ENCODE results near the gene ADH5.

ADH5 gene

GRCh38 chr4:99061048-99061700 lies 27.4 kb downstream of the ADH5 start:
- DNase-seq (ENCODE audit: extremely low spot score) = no peak
- ChIA-PET CTCF (no interaction called here), POLR2A (no interaction called here)
- TF ChIP-seq SUZ12 (IDR thresholded peaks at IDR 0.05) (no peak), NFRKB (IDR thresholded peaks at IDR 0.05) (no peak), FOXM1 (IDR thresholded peaks at IDR 0.05; ENCODE audit: borderline replicate concordance) (no peak), PKNOX1 (IDR thresholded peaks at IDR 0.05) (no peak), BHLHE40 (IDR thresholded peaks at IDR 0.05; ENCODE audit: borderline replicate concordance) (no peak), CTBP1 (IDR thresholded peaks at IDR 0.05; ENCODE audit: borderline replicate concordance) (no peak), TARDBP (IDR thresholded peaks at IDR 0.05) (no peak), L3MBTL2 (conservative IDR thresholded peaks at IDR 0.05) (no peak), FOXA1 (IDR thresholded peaks at IDR 0.05) (no peak), ZNF384 (IDR thresholded peaks at IDR 0.05) (no peak), SP1 (IDR thresholded peaks at IDR 0.05) (no peak), LEF1 (IDR thresholded peaks at IDR 0.05; ENCODE audit: borderline replicate concordance) (no peak), ARNT (IDR thresholded peaks at IDR 0.05) (no peak), ELF4 (IDR thresholded peaks at IDR 0.05) (no peak), HDGF (IDR thresholded peaks at IDR 0.05; ENCODE audit: borderline replicate concordance) (no peak), FOXK2 (IDR thresholded peaks at IDR 0.05) (no peak)

GRCh38 chr4:99059550-99059949 lies 29.0 kb downstream of the ADH5 start:
- no peak for DNase-seq (ENCODE audit: extremely low spot score)
- TF ChIP-seq ARNT (IDR thresholded peaks at IDR 0.05) = no peak
- TF ChIP-seq CTBP1 (IDR thresholded peaks at IDR 0.05; ENCODE audit: borderline replicate concordance) = no peak
- TF ChIP-seq FOXA1 (IDR thresholded peaks at IDR 0.05) = no peak
- ChIA-PET CTCF (no interaction called here), POLR2A (interaction anchor here (2.2 kb wide), 1 partner anchor 64 kb away, joined by 7 read pairs; the partner anchor contains the start of gene METAP1)

GRCh38 chr4:99058228-99058627 lies 30.4 kb downstream of the ADH5 start:
- DNase-seq (ENCODE audit: extremely low spot score) = no peak
- TF ChIP-seq FOXK2 (IDR thresholded peaks at IDR 0.05) (no peak), ARNT (IDR thresholded peaks at IDR 0.05) (no peak), PKNOX1 (IDR thresholded peaks at IDR 0.05) (no peak), BHLHE40 (IDR thresholded peaks at IDR 0.05; ENCODE audit: borderline replicate concordance) (no peak), ZNF384 (IDR thresholded peaks at IDR 0.05) (no peak), NFRKB (IDR thresholded peaks at IDR 0.05) (no peak), FOXA1 (IDR thresholded peaks at IDR 0.05) (no peak), L3MBTL2 (conservative IDR thresholded peaks at IDR 0.05) (no peak), SP1 (IDR thresholded peaks at IDR 0.05) (no peak), HDGF (IDR thresholded peaks at IDR 0.05; ENCODE audit: borderline replicate concordance) (no peak), LEF1 (IDR thresholded peaks at IDR 0.05; ENCODE audit: borderline replicate concordance) (no peak), ELF4 (IDR thresholded peaks at IDR 0.05) (no peak), FOXM1 (IDR thresholded peaks at IDR 0.05; ENCODE audit: borderline replicate concordance) (no peak), TARDBP (IDR thresholded peaks at IDR 0.05) (no peak)
- POLR2A ChIA-PET = interaction anchor here (2.2 kb wide), 1 partner anchor 63 kb away, joined by 7 read pairs; the partner anchor contains the start of gene METAP1
- CTCF ChIA-PET = no interaction called here

GRCh38 chr4:99054428-99054994 lies 34.1 kb downstream of the ADH5 start:
- TF ChIP-seq FOXK2 (IDR thresholded peaks at IDR 0.05) (no peak), TARDBP (IDR thresholded peaks at IDR 0.05) (no peak), ZNF384 (IDR thresholded peaks at IDR 0.05) (no peak), HDGF (IDR thresholded peaks at IDR 0.05; ENCODE audit: borderline replicate concordance) (no peak), FOXM1 (IDR thresholded peaks at IDR 0.05; ENCODE audit: borderline replicate concordance) (no peak), SP1 (IDR thresholded peaks at IDR 0.05) (no peak), ELF4 (IDR thresholded peaks at IDR 0.05) (no peak), L3MBTL2 (conservative IDR thresholded peaks at IDR 0.05) (no peak), LEF1 (IDR thresholded peaks at IDR 0.05; ENCODE audit: borderline replicate concordance) (no peak), ARNT (IDR thresholded peaks at IDR 0.05) (no peak), FOXA1 (IDR thresholded peaks at IDR 0.05) (no peak), SUZ12 (IDR thresholded peaks at IDR 0.05) (no peak), PKNOX1 (IDR thresholded peaks at IDR 0.05) (no peak), NFRKB (IDR thresholded peaks at IDR 0.05) (no peak), BHLHE40 (IDR thresholded peaks at IDR 0.05; ENCODE audit: borderline replicate concordance) (no peak), CTBP1 (IDR thresholded peaks at IDR 0.05; ENCODE audit: borderline replicate concordance) (no peak)
- no peak for DNase-seq (ENCODE audit: extremely low spot score)
- ChIA-PET POLR2A (no interaction called here), CTCF (no interaction called here)

- ChIA-PET POLR2A (no interaction called here), CTCF (no interaction called here)
- TF ChIP-seq BHLHE40 (IDR thresholded peaks at IDR 0.05; ENCODE audit: borderline replicate concordance) (no peak), NFRKB (IDR thresholded peaks at IDR 0.05) (no peak), SP1 (IDR thresholded peaks at IDR 0.05) (no peak), ARNT (IDR thresholded peaks at IDR 0.05) (no peak), L3MBTL2 (conservative IDR thresholded peaks at IDR 0.05) (no peak), CTBP1 (IDR thresholded peaks at IDR 0.05; ENCODE audit: borderline replicate concordance) (no peak), PKNOX1 (IDR thresholded peaks at IDR 0.05) (no peak), FOXM1 (IDR thresholded peaks at IDR 0.05; ENCODE audit: borderline replicate concordance) (no peak), ELF4 (IDR thresholded peaks at IDR 0.05) (no peak), LEF1 (IDR thresholded peaks at IDR 0.05; ENCODE audit: borderline replicate concordance) (no peak), ZNF384 (IDR thresholded peaks at IDR 0.05) (no peak), FOXA1 (IDR thresholded peaks at IDR 0.05) (no peak), SUZ12 (IDR thresholded peaks at IDR 0.05) (no peak), FOXK2 (IDR thresholded peaks at IDR 0.05) (no peak)
- DNase-seq (ENCODE audit: extremely low spot score) = no peak
These were observed 35.7 kb downstream of the ADH5 start for GRCh38 chr4:99052902-99053301.
